ENCODE measurements around the gene KAZN. TPM values are rescaled to one million over a fixed set of nuclear protein-coding genes. Genes with fewer than 3 reads are reported as not detected.

The KAZN gene
- total and polyA plus RNA-seq, 9 donors, result 5.1 to 17.4 (median 14.3) TPM

DNA sequence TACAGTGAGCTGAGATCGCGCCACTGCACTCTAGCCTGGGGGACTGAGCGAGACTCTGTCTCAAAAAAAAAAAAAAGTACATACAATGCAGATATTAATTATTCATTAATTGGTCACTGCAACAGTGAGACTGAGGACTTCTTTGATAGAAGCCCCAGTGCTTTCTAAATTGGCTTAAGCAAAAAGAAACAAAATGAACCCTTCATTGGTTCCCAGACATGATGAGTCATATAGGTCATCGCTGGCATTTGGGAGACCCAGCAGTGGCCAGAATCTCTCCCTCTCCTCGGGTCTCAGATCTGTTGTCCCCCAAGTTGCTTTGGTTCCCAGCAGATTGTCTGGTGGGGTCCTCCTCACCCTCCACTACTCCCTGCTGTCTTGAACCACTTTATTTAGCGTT, 144.9 kb downstream of the KAZN start:
- DNase-seq, result no peak
- no peak overlapping the region for H3K4me3 ChIP-seq (ENCODE audit: low read length)
- no peak overlapping the region for H3K27ac ChIP-seq (ENCODE audit: low read length)
- WGBS (ENCODE audit: insufficient coverage), result 90% methylated on average over 2 of the region's 6 CpGs
- peaks cover 20% of the 10 kb centered on the region for H3K27me3 ChIP-seq (ENCODE audit: control insufficient read depth, insufficient read depth, low read length)
- no peaks in the 10 kb centered on the region for H3K9me3 ChIP-seq (replicated peaks; ENCODE audit: control insufficient read depth, low read depth, low read length)
- H3K4me1 ChIP-seq (ENCODE audit: control insufficient read depth, insufficient read depth, low read length), result peaks cover 4% of the 10 kb centered on the region
- no peaks in the 10 kb centered on the region for H3K36me3 ChIP-seq (ENCODE audit: control insufficient read depth, insufficient read depth, low read length)

DNA sequence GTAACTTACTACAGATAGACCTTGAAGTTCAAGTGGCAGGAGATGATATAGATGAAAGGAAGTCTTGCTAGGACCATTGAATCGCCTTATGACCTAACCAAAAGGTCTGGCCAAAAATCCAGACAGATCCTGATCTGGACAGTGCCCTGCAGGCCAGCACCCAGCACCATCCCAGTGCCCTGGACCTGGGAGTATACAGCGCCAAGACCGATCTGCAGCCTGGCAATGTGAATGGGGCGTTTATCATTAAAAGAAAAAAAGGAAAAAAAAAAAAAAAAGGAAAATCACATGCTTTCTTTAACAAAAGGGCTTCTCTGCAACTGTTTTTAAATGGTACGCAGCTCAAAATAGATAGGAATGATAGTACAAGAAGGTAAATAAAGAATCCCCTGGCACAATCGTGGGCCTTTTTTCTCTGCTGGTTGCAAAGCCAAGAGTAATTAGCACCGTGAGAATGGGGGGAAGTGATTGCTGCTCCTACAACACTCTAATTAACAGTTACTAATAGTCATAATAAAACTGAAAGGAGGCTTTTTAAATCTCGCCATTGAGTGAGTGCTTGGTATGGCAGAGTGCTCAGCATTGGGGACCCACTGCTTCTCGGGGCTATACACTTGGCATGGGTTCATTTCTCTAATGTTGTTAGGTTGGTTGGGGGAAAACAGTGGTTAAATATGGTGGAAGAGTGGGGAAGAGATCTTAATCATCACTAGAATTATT, 146.7 kb downstream of the KAZN start:
- no peak overlapping the region for H3K27ac ChIP-seq (ENCODE audit: low read length)
- WGBS (ENCODE audit: insufficient coverage), result 67% methylated on average over 1 of the region's 9 CpGs
- no peaks in the 10 kb centered on the region for H3K4me1 ChIP-seq (ENCODE audit: control insufficient read depth, insufficient read depth, low read length)
- DNase-seq, result no peak
- no peaks in the 10 kb centered on the region for H3K36me3 ChIP-seq (ENCODE audit: control insufficient read depth, insufficient read depth, low read length)
- no peak overlapping the region for H3K4me3 ChIP-seq (ENCODE audit: low read length)
- peaks cover 12% of the 10 kb centered on the region for H3K27me3 ChIP-seq (ENCODE audit: control insufficient read depth, insufficient read depth, low read length)
- no peaks in the 10 kb centered on the region for H3K9me3 ChIP-seq (replicated peaks; ENCODE audit: control insufficient read depth, low read depth, low read length)

DNA sequence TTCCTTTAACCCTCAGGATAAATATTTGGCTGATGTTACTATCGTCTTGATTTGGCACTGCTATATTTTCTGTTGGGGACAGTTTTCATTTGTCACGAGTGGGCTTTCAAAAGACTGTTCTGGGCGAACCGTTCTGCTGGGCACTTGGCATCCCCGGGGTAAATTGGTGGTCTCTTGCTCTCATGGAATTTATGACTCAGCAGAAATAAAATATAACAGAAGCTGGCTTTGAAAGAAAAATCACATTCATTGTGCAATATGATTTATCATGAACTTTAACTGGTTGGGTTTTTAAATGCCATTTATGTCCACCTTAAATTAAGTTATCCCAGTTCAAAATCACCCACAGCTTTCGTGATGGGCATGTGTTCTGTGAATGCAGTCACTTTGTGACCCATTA, 147.3 kb downstream of the KAZN start:
- no peaks in the 10 kb centered on the region for H3K36me3 ChIP-seq (ENCODE audit: control insufficient read depth, insufficient read depth, low read length)
- peaks cover 7% of the 10 kb centered on the region for H3K27me3 ChIP-seq (ENCODE audit: control insufficient read depth, insufficient read depth, low read length)
- H3K27ac ChIP-seq (ENCODE audit: low read length), result no peak overlapping the region
- WGBS (ENCODE audit: insufficient coverage), result 80% methylated on average over 1 of the region's 6 CpGs
- H3K9me3 ChIP-seq (replicated peaks; ENCODE audit: control insufficient read depth, low read depth, low read length), result no peaks in the 10 kb centered on the region
- H3K4me3 ChIP-seq (ENCODE audit: low read length), result no peak overlapping the region
- H3K4me1 ChIP-seq (ENCODE audit: control insufficient read depth, insufficient read depth, low read length), result no peaks in the 10 kb centered on the region
- no peak for DNase-seq

DNA sequence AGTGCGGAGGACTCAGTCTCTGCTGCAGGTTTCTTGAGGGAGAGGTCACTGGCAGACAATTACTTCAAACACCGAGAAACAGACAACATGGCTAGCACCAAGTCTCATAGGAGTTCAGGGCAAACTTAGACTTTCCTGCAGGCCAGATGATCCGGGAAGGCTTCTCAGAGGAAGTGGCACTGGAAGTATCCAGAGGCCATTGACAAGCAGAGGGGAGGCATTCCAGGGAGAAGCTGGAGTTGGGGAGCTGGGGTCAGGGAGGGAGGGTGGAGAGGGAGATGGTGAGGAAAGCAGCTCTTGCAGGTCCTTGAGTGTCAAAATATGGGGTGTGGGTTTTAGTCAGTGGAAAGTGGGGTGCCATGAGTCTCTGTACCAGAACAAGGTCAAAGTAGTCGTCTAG, 147.9 kb downstream of the KAZN start:
- 81% methylated on average over 3 of the region's 4 CpGs for WGBS (ENCODE audit: insufficient coverage)
- no peak overlapping the region for H3K4me3 ChIP-seq (ENCODE audit: low read length)
- no peak for DNase-seq
- H3K36me3 ChIP-seq (ENCODE audit: control insufficient read depth, insufficient read depth, low read length), result no peaks in the 10 kb centered on the region
- H3K4me1 ChIP-seq (ENCODE audit: control insufficient read depth, insufficient read depth, low read length), result no peaks in the 10 kb centered on the region
- peaks cover 2% of the 10 kb centered on the region for H3K27me3 ChIP-seq (ENCODE audit: control insufficient read depth, insufficient read depth, low read length)
- no peak overlapping the region for H3K27ac ChIP-seq (ENCODE audit: low read length)
- no peaks in the 10 kb centered on the region for H3K9me3 ChIP-seq (replicated peaks; ENCODE audit: control insufficient read depth, low read depth, low read length)

DNA sequence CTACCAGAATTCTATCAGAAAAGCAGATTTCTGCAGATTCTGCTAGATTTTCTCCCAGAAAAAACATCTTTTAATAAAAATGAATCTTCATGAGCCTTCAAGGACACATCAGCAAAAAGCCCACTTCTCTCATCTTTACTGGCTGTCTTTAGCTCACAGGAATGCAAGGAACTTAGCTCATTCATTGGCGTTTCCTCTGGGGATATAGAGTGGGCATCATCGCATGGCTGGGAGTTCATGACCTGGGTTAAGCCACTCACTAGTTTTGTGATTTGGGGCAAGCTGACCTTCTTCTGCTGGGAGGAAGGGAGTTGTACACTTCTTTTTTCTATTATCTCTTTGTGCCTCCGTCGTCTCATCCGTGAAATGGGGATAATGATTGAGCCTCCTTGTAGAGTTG, 149.7 kb downstream of the KAZN start:
- WGBS (ENCODE audit: insufficient coverage), result no CpG with 5 or more reads among the region's 5 CpGs
- H3K27me3 ChIP-seq (ENCODE audit: control insufficient read depth, insufficient read depth, low read length), result no peaks in the 10 kb centered on the region

DNA sequence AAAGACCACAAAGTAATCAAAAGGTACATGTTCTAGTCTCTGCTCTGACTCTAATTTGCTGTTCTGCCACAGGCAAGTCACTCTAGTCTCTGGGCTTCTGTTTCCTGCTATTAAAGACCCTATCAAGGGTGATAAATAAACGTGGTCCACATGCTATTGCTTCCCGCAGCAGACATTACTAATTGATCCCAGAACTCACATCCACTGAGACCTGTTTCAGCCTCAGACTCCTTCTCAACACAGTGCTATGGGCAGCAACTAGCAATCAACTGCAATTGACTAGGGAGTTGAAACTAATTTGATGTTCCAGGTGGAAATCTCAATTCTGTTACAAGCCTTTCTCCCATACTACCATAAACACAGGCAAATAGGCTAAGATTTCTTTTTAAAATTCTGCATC, 150.5 kb downstream of the KAZN start:
- DNase-seq, result no peak
- Histone ChIP-seq H3K27ac (ENCODE audit: low read length) (no peak overlapping the region), H3K4me3 (ENCODE audit: low read length) (no peak overlapping the region), H3K36me3 (ENCODE audit: control insufficient read depth, insufficient read depth, low read length) (no peaks in the 10 kb centered on the region), H3K4me1 (ENCODE audit: control insufficient read depth, insufficient read depth, low read length) (no peaks in the 10 kb centered on the region), H3K9me3 (replicated peaks; ENCODE audit: control insufficient read depth, low read depth, low read length) (peaks cover 2% of the 10 kb centered on the region), H3K27me3 (ENCODE audit: control insufficient read depth, insufficient read depth, low read length) (no peaks in the 10 kb centered on the region)
- no CpG with 5 or more reads among the region's 2 CpGs for WGBS (ENCODE audit: insufficient coverage)

More for the DNA sequence above, 149.7 kb downstream of the KAZN start:
- no peaks in the 10 kb centered on the region for H3K9me3 ChIP-seq (replicated peaks; ENCODE audit: control insufficient read depth, low read depth, low read length)
- DNase-seq, result no peak
- no peak overlapping the region for H3K27ac ChIP-seq (ENCODE audit: low read length)
- H3K36me3 ChIP-seq (ENCODE audit: control insufficient read depth, insufficient read depth, low read length), result no peaks in the 10 kb centered on the region
- H3K4me1 ChIP-seq (ENCODE audit: control insufficient read depth, insufficient read depth, low read length), result no peaks in the 10 kb centered on the region
- no peak overlapping the region for H3K4me3 ChIP-seq (ENCODE audit: low read length)

DNA sequence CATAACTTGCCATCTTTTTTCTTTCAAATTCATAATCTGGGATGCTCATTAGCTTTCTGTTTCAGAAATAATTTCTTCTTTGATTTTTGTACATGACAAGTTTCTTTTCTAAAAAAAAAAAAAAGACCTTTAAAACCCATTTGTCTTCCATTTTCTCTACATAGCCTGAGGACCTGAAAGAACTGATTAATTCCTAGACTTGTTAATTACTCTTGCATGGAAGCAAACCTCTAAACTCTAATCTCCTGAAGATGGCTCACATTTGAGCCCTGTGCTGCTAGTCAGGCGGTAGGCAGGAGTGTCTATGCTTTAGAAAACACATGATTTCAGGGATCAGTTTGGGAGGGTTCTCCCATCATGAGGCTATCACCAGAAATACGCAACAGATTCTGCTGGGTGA, 152.0 kb downstream of the KAZN start:
- H3K27me3 ChIP-seq (ENCODE audit: control insufficient read depth, insufficient read depth, low read length), result no peaks in the 10 kb centered on the region
- no peak for DNase-seq
- H3K27ac ChIP-seq (ENCODE audit: low read length), result no peak overlapping the region
- no peak overlapping the region for H3K4me3 ChIP-seq (ENCODE audit: low read length)
- no peaks in the 10 kb centered on the region for H3K36me3 ChIP-seq (ENCODE audit: control insufficient read depth, insufficient read depth, low read length)
- 75% methylated on average over 2 of the region's 2 CpGs for WGBS (ENCODE audit: insufficient coverage)
- H3K9me3 ChIP-seq (replicated peaks; ENCODE audit: control insufficient read depth, low read depth, low read length), result peaks cover 2% of the 10 kb centered on the region
- H3K4me1 ChIP-seq (ENCODE audit: control insufficient read depth, insufficient read depth, low read length), result no peaks in the 10 kb centered on the region

DNA sequence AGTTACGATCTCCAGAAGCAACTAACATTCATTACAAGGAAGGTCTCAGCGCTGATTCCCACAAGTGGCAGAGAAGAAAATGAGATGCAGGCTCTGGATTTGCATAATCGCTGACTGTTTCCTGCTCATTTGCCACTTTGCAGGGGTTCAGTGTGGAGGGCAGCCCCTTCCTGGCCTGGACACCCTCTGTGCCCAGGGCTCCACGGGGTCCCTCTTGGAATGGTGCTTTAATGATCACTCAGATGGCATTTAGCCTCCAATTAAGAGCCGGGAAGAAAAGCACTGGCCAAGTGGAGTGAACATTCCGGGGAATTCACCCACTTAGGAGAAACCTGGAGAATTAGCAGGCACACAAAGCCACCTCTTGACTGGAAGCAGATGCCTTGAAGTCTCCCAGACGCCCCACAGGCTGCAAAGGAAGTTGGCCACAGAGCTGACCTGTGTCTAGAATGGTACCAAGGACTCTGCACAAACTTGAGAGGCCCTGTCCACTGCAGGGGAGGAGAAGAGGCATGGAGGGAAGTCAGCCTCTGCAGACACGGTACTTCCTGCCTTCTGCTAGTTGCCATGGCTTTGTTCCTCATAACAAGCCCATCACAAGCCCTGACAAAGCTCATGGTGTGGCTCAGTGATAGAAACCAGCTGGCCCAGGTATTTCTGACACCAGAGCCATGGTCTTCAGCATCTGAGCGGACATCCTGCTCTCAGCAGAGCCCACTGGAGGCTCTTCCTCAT, 157.2 kb downstream of the KAZN start:
- DNase-seq, result peak; percentile 22
- Histone ChIP-seq H3K27ac (ENCODE audit: low read length) (no peak overlapping the region), H3K27me3 (ENCODE audit: control insufficient read depth, insufficient read depth, low read length) (no peaks in the 10 kb centered on the region), H3K4me3 (ENCODE audit: low read length) (no peak overlapping the region), H3K4me1 (ENCODE audit: control insufficient read depth, insufficient read depth, low read length) (no peaks in the 10 kb centered on the region), H3K9me3 (replicated peaks; ENCODE audit: control insufficient read depth, low read depth, low read length) (peaks cover 2% of the 10 kb centered on the region), H3K36me3 (ENCODE audit: control insufficient read depth, insufficient read depth, low read length) (no peaks in the 10 kb centered on the region)
- WGBS (ENCODE audit: insufficient coverage), result 62% methylated on average over 5 of the region's 9 CpGs

DNA sequence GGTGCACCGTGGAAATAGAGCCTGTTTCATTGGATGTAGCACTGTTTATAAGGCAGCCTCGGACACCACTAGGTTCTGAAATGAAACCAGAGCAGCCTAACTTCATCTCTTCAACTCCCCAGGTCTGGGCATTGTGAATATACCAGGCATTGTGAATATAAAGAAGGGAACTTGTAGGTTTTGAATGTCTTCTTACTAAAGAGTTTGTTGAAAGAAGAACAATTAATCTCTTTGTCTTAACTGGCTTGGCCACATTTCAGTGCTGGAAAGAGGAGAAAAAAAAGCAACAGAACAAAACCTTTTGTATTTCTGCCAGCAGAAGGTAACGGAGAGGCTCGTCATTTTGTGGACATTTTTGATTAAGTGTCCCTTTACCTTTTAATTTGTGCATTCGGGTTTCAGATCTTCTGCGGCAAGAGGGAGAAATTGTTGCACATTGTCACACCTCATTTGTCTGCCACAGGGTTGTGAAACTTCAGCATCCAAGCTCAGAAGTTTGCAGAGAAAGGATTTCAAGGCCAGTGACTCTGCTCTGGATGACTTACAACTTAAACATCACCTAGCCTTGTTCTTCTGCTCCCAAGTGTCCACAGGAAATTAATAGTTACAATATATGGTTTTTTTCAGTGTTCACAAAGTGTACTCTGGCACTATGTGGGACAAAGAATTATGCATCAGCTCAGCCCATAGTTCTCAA, 158.3 kb downstream of the KAZN start:
- 50% methylated on average over 4 of the region's 6 CpGs for WGBS (ENCODE audit: insufficient coverage)
- H3K27me3 ChIP-seq (ENCODE audit: control insufficient read depth, insufficient read depth, low read length), result no peaks in the 10 kb centered on the region
- H3K36me3 ChIP-seq (ENCODE audit: control insufficient read depth, insufficient read depth, low read length), result no peaks in the 10 kb centered on the region
- no peak overlapping the region for H3K4me3 ChIP-seq (ENCODE audit: low read length)
- H3K9me3 ChIP-seq (replicated peaks; ENCODE audit: control insufficient read depth, low read depth, low read length), result peaks cover 2% of the 10 kb centered on the region
- H3K4me1 ChIP-seq (ENCODE audit: control insufficient read depth, insufficient read depth, low read length), result no peaks in the 10 kb centered on the region
- H3K27ac ChIP-seq (ENCODE audit: low read length), result no peak overlapping the region
- DNase-seq, result no peak

DNA sequence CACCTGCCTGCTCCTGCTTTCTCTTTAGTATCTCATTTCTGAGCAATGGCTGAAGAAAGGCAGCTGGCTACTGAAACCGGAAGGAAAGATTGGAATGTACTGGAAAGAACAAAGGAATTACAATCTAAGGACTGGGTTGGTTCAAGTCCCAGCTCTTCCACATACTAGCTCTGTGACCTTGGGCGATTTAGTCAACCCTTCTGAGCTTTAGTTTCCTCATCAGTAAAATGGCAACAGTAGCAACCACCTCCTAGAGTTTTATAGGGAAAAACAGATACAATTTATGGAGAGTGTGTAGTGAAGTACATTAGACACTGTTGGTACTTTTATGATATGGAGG, 158.8 kb downstream of the KAZN start:
- Histone ChIP-seq H3K27ac (ENCODE audit: low read length) (no peak overlapping the region), H3K4me3 (ENCODE audit: low read length) (no peak overlapping the region), H3K9me3 (replicated peaks; ENCODE audit: control insufficient read depth, low read depth, low read length) (peaks cover 2% of the 10 kb centered on the region), H3K27me3 (ENCODE audit: control insufficient read depth, insufficient read depth, low read length) (no peaks in the 10 kb centered on the region), H3K36me3 (ENCODE audit: control insufficient read depth, insufficient read depth, low read length) (no peaks in the 10 kb centered on the region), H3K4me1 (ENCODE audit: control insufficient read depth, insufficient read depth, low read length) (no peaks in the 10 kb centered on the region)
- DNase-seq, result no peak
- WGBS (ENCODE audit: insufficient coverage), result no CpG with 5 or more reads among the region's 2 CpGs
